Kidney tubule cell (primary cell): ENCODE data around the gene NMNAT2.

ENCODE experiments used
- DNase-seq: peaks from one replicate; pipeline ENCODE4 v3.0.0-alpha.2; 2018; ENCODE audit warnings: low spot score

Gene NMNAT2

GRCh38 chr1:183313063-183313462 lies 105.1 kb downstream of the NMNAT2 start:
- DNase-seq = no peak

DNA sequence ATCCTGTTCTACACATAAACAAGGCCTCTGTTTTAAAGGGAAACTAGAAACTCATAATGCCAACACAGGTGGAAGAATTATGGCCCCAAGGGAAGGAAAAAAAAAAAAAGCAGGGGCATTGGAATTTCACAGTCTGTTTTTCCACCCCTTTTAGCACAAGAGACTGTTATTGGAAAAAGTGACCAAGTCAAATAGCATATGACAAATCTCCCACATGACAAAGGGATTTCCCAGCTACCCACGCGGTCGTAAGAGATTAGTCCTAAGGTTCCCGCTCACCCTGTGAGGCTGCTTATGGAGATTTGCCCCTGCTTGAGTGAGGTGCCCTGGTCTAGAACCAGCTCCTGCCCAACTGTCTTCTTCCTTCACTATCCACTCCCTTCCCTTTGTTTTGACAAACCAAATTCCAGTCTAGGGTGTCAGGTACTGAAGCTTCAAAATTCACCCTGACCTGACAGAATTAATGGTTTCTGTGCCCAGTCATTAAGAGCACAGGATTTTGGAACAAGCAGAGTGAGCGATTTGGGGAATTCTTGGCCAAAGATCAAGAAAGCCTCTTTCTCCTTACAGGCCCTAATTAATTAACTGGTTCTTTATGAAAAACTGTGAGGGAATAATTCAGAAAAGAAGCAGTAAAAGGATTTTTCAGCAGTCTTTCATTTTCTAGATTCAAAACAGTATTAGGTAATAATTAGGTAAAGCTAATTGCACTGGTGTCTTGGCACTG lies 107.3 kb downstream of the NMNAT2 start:
- DNase-seq = peak; percentile 49

- no peak for DNase-seq
Measured at GRCh38 chr1:183308719-183309118, 109.5 kb downstream of the NMNAT2 start.

- peak; percentile 34 for DNase-seq
Measured at GRCh38 chr1:183306317-183307042, 111.7 kb downstream of the NMNAT2 start.

DNA sequence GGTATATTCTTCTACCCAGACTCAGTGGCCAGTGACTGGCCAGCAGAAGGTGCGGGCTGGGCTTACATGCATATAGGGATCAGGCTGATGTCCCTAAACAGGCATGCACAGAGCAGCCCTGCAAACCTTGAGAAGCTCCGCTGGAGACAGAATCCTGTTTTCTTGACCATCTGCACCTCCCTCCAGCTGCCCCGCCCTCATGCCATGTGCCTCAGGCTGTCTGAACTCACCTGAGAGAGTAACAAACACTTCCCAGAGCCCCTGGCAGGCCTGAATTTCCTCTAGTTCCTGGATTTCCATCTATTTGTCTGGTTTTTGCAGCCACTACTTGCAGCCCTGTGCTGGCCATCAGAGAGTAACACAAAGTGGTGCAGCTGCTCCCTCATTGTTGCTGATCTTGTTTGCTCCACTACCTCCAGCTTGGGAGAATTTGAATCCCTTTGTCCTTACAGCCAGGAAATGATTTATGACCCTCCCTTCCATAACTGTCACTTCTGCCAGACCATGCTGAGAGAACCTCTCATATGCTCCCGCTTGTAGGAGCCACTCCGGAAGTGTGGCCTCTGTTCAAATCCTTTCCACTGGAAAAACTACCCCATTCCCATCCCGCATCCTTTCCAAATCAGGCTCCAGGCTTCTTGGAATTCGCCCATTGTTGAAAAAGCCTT lies 113.6 kb downstream of the NMNAT2 start:
- no peak for DNase-seq

DNA sequence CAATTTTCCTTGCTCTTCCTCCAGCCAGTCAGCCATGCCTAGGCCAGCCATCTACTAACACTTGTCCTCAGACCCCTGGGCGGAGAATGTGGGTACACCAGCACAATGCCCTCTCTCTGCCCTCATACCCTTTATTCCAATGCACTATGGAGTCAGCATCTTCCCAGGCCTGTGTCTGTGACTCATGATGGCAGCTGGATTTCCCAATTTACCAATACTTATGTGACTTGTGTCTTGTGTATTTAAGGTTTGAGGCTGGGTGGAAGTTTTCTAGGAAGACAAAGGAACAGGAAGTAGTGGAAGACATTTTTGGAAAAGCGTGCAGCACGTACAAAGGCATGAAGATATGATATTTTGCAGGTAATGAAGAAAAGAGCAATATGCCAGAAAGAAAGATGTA lies 114.3 kb downstream of the NMNAT2 start:
- DNase-seq = no peak

DNA sequence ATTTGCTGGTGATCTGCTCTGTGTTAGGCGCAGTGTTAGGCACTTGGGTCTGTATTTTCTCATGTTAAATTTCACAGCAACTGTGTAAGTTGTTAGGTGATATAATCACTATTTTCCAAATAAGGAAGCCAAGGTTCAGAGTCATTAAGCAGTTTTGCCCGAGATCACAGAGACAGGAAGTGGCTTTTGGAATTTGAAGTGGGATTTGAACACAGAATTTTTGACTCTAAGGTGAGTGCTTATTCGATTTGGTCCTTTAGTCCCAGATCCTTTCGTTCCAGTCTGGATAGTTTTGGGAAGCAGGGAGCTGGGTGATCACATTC lies 114.9 kb downstream of the NMNAT2 start:
- no peak for DNase-seq

GRCh38 chr1:183302452-183303322 lies 115.5 kb downstream of the NMNAT2 start:
- no peak for DNase-seq

- DNase-seq = no peak
Measured at GRCh38 chr1:183301239-183301638, 116.9 kb downstream of the NMNAT2 start.

DNA sequence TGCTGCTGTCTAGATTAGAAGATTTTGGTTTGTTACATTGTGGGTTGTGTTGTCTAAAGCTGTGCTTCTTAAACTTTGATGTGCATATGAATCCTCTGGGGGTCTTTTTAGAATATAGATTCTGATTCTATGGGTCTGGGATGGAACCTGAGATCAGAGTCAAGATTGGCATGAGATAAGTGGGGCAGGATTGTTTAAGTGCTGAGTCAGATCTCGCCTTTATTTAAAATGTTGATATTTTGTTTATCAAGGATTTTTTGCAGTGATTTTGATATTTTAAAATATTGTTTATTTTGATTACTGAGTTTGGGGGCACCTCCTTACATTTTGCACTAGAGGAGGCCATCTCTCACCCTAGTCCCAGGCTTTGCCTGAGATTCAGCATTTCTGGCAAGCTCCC lies 117.4 kb downstream of the NMNAT2 start:
- DNase-seq = no peak

DNA sequence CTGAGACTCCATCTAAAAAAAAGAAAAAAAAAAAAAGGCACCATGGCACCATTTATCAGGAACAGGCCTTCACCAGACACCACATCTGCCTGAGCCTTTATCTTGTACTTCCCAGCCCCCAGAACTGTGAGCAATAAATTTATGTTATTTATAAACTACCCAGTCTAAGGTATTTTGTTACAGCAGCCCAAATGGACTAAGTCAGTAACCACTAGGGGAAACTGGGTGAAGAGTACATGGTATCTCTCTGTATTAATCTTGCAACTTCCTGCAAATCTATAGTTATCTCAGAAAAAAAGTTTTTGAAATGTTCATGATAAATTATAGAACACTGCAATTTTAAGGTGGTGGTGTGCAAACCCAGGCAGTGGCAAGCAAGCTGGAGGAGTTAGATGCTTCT lies 117.8 kb downstream of the NMNAT2 start:
- DNase-seq = no peak

DNA sequence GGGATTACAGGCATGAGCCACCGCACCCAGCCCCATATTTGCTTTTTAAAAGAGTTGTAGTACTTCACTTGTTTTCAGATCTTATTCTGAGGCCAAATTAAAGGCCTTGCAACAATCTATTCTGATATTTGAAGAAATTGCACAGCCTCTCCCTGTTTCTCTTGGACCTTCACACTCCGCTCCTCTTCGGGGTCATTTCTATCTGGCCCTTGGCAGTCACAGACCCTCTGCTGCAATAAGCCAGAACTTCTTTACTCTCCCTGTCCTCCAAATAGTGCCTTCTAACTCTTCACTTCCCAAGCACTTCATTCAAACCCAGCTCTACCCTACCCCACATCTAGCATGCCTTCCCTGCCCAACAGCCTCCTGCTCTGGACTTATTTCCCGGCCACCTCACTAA lies 121.4 kb downstream of the NMNAT2 start:
- no peak for DNase-seq

- DNase-seq = no peak
Measured at GRCh38 chr1:183295521-183295920, 122.7 kb downstream of the NMNAT2 start.

DNA sequence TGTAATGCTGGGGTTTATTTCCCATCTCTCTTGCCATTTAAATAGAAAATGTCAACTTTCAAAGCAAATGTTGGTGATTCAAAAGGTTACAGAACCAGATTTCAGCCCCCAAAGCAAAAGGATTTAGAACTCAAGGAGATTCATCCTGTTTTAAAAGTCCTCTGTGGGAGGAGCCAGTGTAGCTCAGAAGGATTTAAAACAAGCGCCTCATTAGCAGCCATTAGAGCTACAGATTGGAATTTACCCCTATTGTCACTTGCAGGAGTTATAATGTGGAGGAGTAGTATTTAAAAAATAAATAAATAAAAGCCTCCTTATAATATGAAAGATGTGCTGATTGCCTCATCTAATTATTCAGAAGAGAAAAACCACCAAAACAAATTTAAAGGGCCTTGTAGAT lies 124.3 kb downstream of the NMNAT2 start:
- no peak for DNase-seq

DNA sequence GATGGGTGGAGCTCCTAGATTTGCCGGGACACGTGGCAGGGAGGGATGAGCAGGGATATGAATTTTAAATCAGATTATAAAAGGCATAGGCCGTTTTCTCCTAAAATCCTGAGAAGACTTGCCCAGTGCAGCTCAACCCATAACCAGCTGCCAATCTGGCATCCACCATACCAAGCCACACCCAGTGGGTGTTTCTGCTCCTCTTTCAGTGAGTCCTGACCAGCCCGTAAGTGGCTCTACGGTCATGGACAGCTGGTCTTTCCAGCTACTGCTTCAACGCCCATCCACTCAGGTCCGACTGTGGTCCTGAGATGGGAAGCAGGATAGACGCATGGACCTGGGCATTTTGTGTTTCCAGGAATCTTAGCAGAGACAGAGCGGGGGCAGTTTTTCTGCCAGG lies 124.9 kb downstream of the NMNAT2 start:
- no peak for DNase-seq

DNA sequence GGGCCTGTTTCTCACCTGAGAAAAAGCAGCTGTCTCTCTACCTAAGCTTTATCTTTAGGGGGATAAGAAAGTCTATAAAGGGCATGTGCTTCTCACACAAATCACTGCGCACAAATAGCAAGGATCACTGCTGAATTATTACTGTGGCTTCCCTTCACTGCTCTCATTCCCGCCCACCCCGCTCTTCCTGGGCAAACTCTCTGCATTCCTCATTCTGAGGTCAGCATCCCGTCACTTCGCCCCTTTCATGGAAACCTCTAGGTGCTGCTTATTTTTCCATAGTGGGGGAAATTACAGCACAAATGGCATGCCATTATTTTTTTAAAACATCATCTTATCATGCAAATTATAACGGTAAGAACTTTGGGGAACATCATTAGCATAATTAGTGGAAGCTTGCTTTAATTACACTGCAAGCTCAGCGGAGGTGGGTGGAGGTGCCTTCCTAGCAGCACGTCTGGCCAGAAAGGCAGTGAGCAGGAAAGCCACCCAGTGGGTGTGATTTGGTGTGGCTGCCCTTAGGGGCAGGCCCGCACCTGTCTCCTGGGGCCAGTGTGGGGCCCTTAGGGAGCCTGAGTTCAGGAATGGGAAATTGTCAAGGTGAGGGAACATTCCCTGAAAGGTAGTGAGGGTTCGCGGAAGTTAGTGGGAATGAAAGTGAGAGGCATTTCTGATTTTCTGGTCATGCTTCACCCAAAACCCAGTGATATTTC lies 126.2 kb downstream of the NMNAT2 start:
- peak; percentile 70 for DNase-seq

DNA sequence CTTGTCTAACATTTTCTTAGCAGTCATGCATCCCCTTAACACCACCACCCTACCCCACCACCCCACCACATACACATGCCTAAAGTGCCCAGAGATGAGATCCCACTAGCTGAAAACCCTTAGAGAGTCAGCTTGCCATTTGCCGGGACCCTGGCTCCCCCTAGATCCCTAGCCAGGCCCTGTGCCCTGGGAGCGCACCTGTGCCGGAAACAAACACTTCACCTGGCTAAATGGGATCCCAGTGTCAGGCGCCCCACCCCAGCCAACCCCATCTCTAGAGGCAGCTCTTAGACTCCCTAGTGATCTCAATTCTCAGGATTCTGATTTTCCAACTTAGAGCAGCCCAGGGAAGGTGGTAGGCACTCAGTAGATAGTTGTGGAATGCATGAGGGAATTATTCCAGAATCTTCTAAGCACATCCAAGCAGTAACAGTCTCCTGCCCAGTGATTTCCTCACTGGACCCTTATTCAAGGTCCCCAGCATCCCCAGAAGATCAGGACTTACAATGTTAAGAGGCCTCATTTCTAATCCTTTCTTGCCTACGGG lies 126.9 kb downstream of the NMNAT2 start:
- no peak for DNase-seq

- no peak for DNase-seq
Measured at GRCh38 chr1:183290628-183291027, 127.6 kb downstream of the NMNAT2 start.

- DNase-seq = no peak
Measured at GRCh38 chr1:183289051-183289496, 129.1 kb downstream of the NMNAT2 start.

GRCh38 chr1:183288583-183288982 lies 129.6 kb downstream of the NMNAT2 start:
- no peak for DNase-seq

- DNase-seq = no peak
Measured at GRCh38 chr1:183287191-183287675, 130.9 kb downstream of the NMNAT2 start.
